Measurements from ENCODE around the gene ANTXR2. TPM values are rescaled to one million over a fixed set of nuclear protein-coding genes. Genes with fewer than 3 reads are reported as not detected.
"Not testable (repeated sequence)": the region's sequence is repeated elsewhere in the genome, so short reads cannot be mapped to it uniquely, and the experiment has no call there.

The ANTXR2 gene
- total RNA-seq, 1 donor from 2014 or later: 32.2 TPM

DNA sequence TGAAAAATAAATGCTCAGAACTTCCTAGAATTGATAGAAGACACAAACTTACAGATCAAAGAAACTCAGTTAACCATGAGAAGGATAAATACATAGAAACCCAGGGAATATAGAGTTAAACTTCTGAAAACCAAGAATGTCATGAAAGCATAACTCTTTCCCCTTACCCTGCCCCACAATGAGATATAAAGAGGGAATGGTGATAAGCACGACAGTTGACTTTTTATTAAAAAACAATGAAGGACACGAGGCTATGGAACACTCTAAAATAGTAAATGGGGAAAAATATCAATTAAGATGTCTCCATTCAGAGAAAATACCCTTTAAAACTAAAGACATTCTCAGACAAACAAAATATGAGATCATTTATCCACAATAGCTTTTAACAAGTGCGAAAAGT is 154.7 kb downstream of the ANTXR2 start:
- no peak for DNase-seq (ENCODE audit: low read depth)

DNA sequence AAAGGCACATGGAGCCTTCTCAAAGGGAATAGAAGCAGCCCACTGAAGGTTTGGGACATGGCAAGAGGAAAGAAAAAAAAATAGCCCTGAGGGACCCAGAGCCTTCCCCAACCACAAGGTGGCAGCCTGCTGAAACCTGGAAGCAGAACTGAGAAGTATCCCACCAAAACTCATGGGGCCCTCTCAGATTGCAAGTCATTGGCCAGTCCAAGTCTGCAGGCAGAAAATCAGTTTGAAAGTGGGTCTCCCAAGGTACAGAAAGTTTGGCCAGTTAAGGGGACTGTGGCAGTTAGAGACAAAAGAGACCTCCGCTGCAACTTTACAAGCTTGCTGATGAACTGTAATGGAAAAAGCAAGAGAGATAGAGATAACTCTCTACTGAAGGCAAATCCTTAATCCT is 155.8 kb downstream of the ANTXR2 start:
- peak; percentile 31 for DNase-seq (ENCODE audit: low read depth)

DNA sequence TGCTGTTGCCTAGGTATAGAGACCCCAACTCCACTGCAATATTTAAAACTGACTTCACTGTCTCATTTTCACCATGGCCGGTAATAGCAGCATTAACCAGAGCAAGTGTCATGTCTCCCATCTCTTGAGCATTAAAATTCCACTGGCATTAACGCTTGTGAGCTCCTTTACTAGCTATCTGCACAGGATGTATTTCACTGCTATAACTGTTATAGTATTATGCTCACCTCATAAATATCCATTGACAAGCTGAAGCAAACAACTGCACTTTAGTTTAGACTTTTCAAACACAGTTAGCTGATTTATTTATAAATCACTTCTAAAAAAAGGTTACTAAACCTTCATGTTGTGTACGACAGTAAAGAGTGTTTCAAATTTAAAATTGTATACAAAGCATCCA is 157.8 kb downstream of the ANTXR2 start:
- DNase-seq (ENCODE audit: low read depth): no peak

DNA sequence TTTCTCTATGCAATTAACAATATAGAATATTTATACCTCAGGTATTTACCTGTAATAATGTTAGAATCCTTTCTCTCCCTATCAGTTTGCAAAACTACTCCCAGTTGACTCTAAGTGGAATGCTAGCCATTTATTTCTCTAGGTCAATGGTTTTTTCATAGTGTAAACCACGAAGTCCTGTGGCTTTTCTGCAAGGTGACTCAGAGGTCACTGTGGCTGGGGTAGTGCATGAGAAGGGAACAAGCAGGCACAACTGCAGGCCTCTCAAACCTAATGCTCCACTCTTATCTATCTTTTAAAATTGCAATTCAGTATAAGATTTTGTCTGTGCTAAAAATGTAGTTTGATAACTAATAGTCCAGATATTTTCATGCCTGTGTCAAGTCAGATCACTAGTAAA is 159.4 kb downstream of the ANTXR2 start:
- peak; percentile 59 for DNase-seq (ENCODE audit: low read depth)

DNA sequence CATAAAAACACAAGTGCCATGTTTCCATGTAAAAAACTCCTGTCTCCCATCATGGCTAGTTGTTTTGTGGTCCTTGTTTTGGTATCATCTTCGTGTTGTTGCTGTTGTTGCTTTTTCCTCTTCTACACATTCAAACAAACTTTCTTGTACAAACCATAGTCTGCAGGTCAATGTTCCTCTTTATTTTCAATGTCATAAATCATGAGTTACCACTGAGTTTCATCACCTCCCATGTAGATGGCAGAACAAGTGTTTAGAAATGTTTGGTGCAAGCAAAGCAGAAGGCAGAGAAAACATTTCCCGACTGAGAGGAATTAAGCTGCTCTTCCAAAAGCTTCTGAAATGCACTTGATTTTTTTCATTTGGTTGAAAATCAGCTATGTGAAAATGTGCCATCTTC is 166.0 kb downstream of the ANTXR2 start:
- no peak for DNase-seq (ENCODE audit: low read depth)

DNA sequence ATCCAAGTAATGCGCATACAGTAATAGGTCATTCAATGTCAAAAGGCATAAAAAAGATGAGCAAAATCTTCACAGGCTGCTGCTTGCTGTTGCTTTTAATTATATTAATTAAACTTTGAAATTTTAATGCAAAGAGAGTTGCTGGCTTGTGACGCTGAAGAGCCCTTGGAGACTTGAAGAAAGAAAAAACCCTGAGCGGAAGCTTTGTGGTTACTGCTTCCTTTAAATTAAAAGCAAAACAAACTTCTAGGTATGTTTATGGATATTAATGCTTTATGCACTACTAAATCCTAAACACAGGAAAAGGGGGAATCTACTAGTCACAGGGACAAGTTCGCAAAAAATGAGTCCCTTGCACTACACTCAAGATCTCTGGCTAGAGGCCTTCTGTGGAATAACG is 166.7 kb downstream of the ANTXR2 start:
- no peak for DNase-seq (ENCODE audit: low read depth)

DNA sequence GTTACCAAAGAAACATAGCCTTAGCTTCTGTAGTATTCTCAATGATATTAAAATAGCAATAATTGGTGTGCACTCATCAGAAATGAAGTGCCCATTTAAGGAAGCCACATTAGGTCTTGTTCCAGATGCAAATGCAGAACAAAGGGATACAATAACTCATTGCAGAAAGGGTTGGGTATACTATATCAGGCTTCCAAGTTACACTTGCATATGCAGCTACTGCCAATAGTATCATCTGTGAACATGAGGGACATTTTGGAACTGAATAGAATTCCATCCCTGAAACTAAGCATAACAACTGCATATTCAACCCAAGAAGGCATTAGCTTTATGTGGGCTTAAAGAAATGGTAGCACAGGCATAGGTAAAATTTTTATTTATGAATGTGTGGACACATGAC is 167.8 kb downstream of the ANTXR2 start:
- DNase-seq (ENCODE audit: low read depth): no peak

DNA sequence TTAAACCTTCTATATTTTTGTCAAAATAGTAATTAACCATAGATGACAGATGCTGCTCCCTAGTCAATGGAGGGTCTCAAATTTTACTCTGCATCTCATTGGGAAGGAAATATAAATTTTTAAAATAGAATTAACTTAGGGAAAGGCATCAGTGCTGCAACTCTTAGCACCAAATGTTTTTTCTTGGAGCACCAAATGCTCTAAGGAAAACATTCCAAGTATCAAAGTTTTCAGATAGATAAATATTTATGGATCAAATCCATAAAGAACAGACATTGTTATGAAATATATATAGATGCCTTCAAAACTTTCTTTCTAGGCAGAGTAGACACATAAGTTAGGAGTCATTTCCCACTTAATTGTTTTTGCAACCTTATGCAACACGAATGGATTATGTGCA is 168.7 kb downstream of the ANTXR2 start:
- DNase-seq (ENCODE audit: low read depth): no peak

DNA sequence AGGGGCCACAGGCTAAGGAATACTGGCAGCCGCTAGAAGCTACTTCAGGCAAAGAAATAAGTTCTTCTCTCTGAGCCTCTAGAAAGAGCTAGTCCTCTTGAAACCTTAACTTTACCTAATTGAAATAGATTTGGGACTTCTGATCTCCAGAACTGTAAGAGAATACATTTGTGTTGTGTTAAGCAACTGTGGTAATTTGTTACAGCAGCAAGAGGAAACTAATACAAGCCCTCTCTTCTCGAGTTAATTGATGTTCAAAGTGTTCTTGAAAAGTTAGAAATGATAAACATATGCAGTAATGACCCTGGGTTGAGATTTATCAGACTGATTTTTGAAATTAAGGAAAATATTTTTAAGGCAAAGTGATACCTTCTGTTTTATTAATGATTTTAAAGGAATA is 172.8 kb downstream of the ANTXR2 start:
- DNase-seq (ENCODE audit: low read depth): no peak

DNA sequence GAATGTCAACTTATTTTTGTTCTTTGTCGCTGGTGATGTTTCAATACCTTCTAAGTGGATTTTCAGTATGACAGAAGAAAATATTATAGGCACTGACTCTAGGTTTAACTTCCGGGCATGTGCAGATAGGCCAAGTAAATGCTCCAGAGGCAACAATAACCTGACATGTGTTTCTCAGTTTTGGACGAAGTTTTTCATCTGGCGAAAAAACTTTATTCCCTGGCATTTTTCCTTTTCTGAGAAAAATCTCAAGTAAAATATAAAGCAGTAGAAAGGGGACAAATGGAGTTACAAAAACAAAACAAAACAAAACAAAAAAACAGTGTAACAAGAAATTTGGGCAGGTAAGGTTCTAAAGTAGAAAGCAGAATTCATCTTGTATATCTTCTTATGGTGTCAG is 173.5 kb downstream of the ANTXR2 start:
- no peak for DNase-seq (ENCODE audit: low read depth)

DNA sequence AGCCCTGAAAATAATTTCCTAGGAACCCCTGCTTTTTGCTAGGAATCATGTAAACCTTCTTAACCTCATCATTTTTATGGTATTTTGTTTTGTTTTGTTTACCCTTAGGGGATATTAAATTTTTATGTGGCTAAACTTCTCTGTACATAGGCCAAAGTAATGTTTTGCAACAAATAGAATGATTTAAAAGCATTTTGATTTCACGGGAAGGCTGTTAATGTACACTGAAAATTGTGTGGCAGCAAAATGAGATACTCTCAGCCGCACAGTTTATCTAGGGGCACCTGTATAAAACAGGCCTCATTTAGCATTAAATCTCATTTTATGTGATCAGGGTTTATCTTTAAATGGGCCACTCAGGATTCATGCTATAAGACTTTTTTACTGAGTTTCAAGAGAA is 175.0 kb downstream of the ANTXR2 start:
- no peak for DNase-seq (ENCODE audit: low read depth)

DNA sequence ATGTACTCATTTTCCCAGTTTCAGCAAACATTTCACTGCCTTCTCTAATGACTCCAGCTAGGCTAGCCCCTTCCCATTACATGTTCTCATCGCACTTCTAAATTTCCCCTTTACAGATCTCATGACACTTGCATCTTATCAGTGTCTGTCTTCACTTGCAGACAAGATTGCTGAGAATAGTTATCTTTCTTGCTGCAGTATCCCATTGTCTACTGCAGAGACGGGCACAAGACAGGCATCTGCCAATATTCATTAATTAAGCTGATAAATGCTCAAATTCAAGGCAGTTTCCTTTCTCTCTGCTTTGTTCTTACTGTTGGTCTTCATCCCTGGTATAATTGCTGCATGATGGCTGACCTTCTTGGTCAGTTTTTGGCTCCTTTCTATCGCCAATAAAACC is 175.9 kb downstream of the ANTXR2 start:
- DNase-seq (ENCODE audit: low read depth): no peak

DNA sequence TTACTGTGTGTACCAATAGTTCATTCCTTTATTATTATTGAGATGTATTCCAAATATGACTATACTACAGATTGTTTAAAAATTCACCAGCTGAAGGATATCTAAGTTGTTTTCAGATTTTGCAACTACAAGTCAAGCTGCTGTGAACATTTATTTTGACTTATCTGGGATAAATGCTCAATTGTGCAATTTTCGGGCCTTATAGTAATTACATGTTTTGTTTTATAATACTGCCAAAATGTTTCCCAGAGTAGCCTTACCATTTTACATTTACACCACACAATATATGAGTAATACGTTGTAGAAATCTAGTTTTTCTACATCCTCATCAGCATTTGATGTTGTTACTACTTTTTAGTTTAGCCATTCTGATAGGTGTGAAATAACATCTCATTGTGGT is 179.6 kb downstream of the ANTXR2 start:
- no peak for DNase-seq (ENCODE audit: low read depth)

DNA sequence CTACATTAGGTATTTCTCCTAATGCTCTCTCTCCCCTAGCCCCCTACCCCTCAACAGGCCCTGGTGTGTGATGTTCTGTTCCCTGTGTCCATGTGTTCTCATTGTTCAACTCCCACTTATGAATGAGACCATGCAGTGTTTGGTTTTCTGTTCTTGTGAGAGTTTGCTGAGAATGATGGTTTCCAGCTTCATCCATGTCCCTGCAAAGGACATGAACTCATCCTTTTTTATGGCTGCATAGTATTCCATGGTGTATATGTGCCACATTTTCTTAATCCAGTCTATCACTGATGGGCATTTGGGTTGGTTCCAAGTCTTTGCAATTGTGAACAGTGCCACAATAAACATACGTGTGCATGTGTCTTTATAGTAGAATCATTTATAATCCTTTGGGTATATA is 184.0 kb downstream of the ANTXR2 start:
- DNase-seq (ENCODE audit: low read depth): not testable (repeated sequence)

DNA sequence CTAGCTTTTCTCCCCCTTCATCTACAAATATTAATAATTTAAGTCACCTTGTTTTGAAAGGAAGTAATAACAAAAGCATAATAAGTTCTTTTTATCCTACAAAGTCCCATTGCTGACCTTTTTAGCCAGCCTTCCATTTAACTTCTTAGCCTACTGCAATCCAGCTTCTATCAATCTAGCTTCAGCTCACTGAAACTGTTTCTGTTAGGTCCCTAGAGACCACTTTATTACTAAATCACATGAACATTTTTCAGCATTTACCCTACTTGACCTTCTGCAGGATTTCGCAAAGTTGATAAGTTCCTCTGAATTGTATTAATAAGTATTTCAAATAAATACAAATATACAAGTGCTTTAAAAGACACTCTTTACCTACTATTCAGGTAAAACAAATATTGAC is 186.5 kb downstream of the ANTXR2 start:
- no peak for DNase-seq (ENCODE audit: low read depth)

DNA sequence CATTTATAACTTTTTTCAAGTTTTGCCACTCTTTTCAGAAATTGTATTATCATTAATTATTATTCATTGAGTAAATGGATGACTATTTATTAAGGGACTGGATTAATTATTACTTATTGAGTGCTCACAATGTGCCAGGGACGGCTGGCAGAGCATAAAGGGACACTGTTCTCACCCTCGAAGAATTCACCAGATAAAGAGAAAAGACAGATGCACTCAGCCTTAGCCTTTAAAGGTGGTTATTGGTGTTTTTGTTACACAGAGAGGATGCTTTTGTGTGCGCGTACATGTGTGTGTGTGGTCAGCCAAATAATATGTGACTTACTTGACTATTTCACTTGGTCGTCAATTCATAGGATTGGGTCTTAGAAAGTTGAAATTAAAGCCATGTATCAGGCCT is 187.0 kb downstream of the ANTXR2 start:
- peak; percentile 28 for DNase-seq (ENCODE audit: low read depth)

DNA sequence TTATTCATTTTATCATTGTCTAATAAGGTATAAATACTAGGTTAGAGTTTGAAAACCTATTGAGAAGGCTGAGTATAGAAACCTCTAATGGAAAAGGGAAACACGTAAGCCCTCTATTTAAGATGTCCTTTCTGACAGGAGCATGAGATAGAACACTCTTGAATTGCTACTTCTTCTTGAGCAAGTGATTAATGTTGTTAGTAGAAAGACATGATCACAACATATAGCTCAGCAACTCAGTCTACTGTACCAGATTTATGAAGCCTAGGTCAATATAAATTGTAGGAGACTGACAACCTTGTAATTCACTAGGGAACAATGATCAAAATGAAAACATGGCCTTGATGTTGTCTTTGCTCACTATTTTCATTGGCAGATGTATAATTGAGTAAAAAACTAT is 189.7 kb downstream of the ANTXR2 start:
- DNase-seq (ENCODE audit: low read depth): no peak

DNA sequence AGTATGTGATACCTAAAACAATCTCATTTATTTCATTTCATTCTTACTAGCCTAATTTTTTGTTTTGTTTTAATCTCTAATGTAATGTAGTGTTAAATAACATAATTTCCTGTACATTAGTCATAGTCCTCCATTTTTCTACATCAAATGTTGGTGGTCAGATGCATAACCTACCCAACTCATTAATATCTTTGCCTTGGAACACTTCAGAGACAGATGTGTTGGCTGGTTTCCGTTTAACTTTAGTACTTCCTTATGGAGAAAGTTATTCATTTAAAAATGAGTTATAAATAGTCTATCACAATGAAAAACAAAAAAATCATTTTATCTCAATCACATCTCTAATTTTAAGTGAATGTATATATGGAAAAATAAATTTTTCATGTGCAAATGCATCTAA is 190.2 kb downstream of the ANTXR2 start:
- no peak for DNase-seq (ENCODE audit: low read depth)

DNA sequence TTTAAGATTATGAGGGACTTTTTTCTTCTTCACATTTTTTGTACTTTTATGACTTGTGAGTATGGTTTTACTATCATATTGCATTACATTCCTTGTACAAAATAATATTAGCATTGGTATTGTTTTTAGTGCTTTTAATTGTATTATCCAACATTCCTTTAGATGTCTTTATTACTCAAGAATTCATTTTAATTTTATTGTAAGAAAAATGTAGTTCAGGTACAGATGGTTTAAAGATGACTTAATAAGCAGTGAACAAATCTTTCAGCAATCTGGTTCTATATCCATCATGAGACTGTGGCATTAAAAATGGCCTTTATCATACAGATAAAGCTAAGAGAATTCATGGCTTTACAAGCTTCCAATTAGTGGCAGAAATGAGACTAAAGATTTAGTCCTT is 191.6 kb downstream of the ANTXR2 start:
- no peak for DNase-seq (ENCODE audit: low read depth)

DNA sequence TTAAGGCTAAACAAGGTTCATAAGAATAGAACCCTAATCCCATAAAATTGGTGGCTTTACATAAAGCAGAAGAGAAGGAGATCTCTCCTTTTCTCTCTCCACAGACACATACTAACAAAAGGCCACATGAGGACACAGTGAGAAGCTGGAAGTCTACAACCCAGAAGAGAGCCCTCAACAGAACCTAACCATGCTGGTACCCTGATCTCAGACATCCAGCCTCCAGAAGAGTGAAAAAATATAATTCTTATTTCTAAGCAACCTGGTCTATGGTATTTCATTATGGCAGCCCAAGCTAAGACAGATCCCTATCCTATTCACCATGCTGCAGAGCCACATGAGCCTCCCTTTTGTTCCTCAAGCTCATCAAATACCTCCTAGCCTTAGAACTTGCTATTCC is 195.5 kb downstream of the ANTXR2 start:
- no peak for DNase-seq (ENCODE audit: low read depth)

DNA sequence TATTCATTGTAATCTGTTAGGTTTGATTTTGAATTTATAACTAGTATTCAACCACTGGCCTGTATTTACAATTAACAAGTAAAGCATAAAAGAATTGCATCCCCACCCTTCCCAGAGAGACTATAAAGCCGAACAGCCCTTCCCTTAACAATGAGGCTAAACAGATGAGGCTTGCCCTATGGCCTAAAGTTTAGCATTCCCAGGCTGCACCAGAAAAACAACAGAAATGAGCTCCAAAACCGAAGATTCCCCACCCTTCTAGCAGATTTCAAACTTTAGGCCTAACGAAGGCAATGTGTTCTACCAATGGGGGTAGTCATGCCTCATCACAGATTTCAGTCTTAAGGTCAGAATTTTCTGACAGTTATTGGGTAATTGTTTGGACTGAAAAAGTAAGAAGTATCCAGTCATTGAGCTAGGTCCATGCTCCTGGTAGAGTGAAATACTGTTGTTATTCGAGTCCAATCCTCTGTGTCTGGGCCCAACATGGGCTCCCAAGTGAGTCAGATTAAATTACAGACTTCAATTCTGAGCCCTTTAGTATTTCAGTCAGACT is 197.6 kb downstream of the ANTXR2 start:
- DNase-seq (ENCODE audit: low read depth): no peak

DNA sequence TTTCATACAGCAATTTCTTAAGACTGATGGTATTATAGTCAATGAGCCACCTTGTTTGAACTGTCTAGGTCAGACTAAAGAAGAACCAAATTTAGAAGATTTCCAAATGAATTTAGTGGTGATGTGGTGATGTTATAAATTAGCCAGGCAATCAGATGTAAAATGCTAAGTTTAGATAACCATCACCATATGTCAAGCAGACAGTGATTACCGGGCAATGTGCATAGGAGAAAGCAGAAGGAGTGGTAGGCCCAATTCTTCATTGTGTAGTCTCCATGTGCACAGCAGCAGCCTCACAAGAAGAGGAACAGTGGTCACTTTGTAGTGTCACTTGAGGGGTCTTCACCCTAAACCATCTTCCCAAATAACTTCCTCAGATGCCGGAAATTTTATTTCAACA is 198.8 kb downstream of the ANTXR2 start:
- no peak for DNase-seq (ENCODE audit: low read depth)

DNA sequence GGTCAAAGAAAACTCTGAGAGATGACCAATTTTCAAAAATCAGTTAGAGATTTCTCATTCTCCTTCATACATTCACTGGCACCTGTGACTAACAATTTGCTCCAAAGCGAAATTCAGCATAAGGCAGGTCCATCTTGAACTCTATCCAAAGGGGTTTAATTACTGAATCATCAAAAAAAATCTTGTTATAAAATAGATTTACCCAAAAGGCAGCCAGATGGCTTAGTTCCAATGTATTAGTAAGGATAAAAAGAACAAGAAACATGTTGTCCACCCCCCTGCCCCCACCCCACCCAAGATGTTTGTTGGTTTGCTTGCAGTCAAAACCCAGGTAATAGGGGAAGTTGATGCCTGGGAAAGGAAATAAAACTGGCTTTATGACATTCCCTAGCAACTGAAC is 200.3 kb downstream of the ANTXR2 start:
- DNase-seq (ENCODE audit: low read depth): no peak

DNA sequence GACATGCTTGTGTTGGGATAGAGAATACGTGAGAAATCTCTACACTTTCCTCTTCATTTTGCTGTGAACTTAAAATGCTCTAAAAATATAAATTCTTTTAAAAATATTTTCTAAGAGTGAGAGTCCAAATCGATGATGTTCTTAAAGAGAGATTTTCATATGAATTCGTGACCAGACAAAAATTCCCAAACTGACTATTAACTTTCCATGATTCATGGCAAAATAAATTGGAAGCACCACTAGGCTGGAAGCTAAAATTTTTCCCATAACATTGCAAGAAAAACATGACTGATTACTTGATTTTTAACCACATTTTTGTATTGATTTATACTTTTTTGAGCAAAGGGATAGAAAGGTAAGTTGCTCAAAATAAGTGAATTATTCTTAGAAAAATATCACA is 201.1 kb downstream of the ANTXR2 start:
- no peak for DNase-seq (ENCODE audit: low read depth)
